SW 1271 (cell line): ENCODE data around the gene POGLUT2.

Source experiments
- DNase-seq, 2 experiments: peaks; one replicate each; lab custom pipeline; 2025; lab: John Stamatoyannopoulos, UW

POGLUT2 gene

GRCh38 chr13:102798581-102799425, at the start of gene POGLUT2, which contains the start of gene BIVM:
TSS of gene POGLUT2 (minus strand) at chr13:102798976. CDS start at chr13:102798670, 306 bp downstream.
TSS of gene BIVM (plus strand) at chr13:102799119. CDS start at chr13:102807268, 8,149 bp downstream.
- peak; percentile 27 to 53 for DNase-seq

GRCh38 chr13:102847272-102848234, 48.8 kb upstream of the POGLUT2 start:
- DNase-seq: peak in 1 of 2 experiments; percentile 0

- DNase-seq: peak in 1 of 2 experiments; percentile 2
Measured at GRCh38 chr13:102846261-102847015, 47.7 kb upstream of the POGLUT2 start.

GRCh38 chr13:102845630-102846260, 47.0 kb upstream of the POGLUT2 start, which contains the start of gene ERCC5:
TSS of gene ERCC5 (plus strand) at chr13:102846032. CDS start at chr13:102846267, 235 bp downstream.
- peak; percentile 50 to 76 for DNase-seq

GRCh38 chr13:102845289-102845629, 46.5 kb upstream of the POGLUT2 start:
- no peak for DNase-seq

- DNase-seq: no peak
Measured at GRCh38 chr13:102839462-102839861, 40.7 kb upstream of the POGLUT2 start.

- no peak for DNase-seq
Measured at GRCh38 chr13:102838982-102839381, 40.2 kb upstream of the POGLUT2 start.

- no peak for DNase-seq
Measured at GRCh38 chr13:102838273-102838672, 39.5 kb upstream of the POGLUT2 start.

GRCh38 chr13:102836471-102836870, 37.7 kb upstream of the POGLUT2 start:
- DNase-seq: no peak

- DNase-seq: no peak
Measured at GRCh38 chr13:102830646-102831045, 31.9 kb upstream of the POGLUT2 start.

- peak; percentile 27 to 75 for DNase-seq
Measured at GRCh38 chr13:102825921-102826706, 27.3 kb upstream of the POGLUT2 start.

GRCh38 chr13:102825400-102825799, 26.6 kb upstream of the POGLUT2 start:
- DNase-seq: no peak

- no peak for DNase-seq
Measured at GRCh38 chr13:102817907-102818306, 19.1 kb upstream of the POGLUT2 start.

GRCh38 chr13:102817241-102817640, 18.5 kb upstream of the POGLUT2 start:
- DNase-seq: no peak

- DNase-seq: no peak
Measured at GRCh38 chr13:102816708-102817107, 17.9 kb upstream of the POGLUT2 start.

GRCh38 chr13:102815788-102816187, 17.0 kb upstream of the POGLUT2 start:
- no peak for DNase-seq

- DNase-seq: no peak
Measured at GRCh38 chr13:102814793-102815192, 16.0 kb upstream of the POGLUT2 start.

- DNase-seq: no peak
Measured at GRCh38 chr13:102814025-102814607, 15.3 kb upstream of the POGLUT2 start.

- DNase-seq: no peak
Measured at GRCh38 chr13:102812611-102813287, 14.0 kb upstream of the POGLUT2 start.
